Mucosa of stomach (tissue), 1 donor: Measurements from ENCODE around the gene POLA1.

Source experiments
- H3K27me3 ChIP-seq: one replicate; pipeline ENCODE4 v1.7.0; 2013; ENCODE audit warnings: mild to moderate bottlenecking, low read length; ENCODE audit not compliant: control insufficient read depth, insufficient read depth
- H3K36me3 ChIP-seq: one replicate; pipeline ENCODE4 v1.7.0; 2013; ENCODE audit warnings: low read length; ENCODE audit not compliant: control insufficient read depth, insufficient read depth
- H3K4me1 ChIP-seq: one replicate; pipeline ENCODE4 v1.7.0; 2013; ENCODE audit warnings: mild to moderate bottlenecking, low read length; ENCODE audit not compliant: control insufficient read depth, insufficient read depth
- H3K4me3 ChIP-seq: one replicate; pipeline ENCODE4 v1.7.0; 2013; ENCODE audit warnings: low read length
- H3K9ac ChIP-seq: one replicate; pipeline ENCODE4 v1.7.0; 2013; ENCODE audit warnings: mild to moderate bottlenecking, low read length, moderate library complexity
- H3K9me3 ChIP-seq: one replicate; pipeline ENCODE4 v1.7.0; 2013; ENCODE audit warnings: mild to moderate bottlenecking, low read length, moderate library complexity; ENCODE audit not compliant: control insufficient read depth
- donor health status: Pancreatic carcinoma.

Gene POLA1

GRCh38 chrX:25018682-25019081 lies 325.0 kb downstream of the POLA1 start:
- Histone ChIP-seq H3K9ac (no peak overlapping the region), H3K27me3 (peaks cover 91% of the 10 kb centered on the region), H3K9me3 (no peaks in the 10 kb centered on the region), H3K4me1 (peaks cover 10% of the 10 kb centered on the region), H3K4me3 (no peak overlapping the region), H3K36me3 (no peaks in the 10 kb centered on the region)

DNA sequence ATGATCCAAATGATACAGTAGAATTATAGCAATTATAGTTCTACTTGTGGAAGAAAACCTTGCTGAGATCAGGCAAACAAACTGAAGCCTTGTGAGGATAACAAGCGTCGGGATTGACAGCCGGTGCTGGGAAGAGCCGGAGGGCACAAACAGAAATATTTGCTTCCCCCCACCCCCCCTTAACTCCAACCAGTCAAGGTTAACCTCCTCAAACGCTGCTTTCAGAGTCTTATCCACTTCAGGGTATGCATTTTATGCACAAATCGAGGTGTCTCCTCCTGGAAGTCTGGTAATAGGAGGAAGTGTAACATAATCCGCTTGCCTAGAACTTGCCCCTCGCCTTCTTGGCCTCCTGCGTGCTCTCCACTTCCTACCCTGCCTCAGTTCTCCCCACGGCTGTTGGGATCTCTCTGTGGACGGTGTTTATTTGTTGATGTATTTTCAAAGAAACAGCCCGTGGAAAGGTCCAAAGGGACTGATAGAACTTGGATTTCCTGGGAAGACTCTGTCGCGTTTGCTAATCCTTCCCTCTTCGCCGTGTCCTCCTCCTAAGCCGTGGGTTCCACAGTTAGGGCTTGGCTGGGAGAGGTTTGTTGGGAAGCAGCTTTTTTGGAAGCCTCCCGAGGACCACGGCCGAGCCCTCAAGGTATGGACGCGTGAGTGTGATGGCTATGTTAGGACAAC lies 326.1 kb downstream of the POLA1 start:
- Histone ChIP-seq H3K27me3 (peaks cover 89% of the 10 kb centered on the region), H3K4me3 (no peak overlapping the region), H3K9me3 (no peaks in the 10 kb centered on the region), H3K36me3 (no peaks in the 10 kb centered on the region), H3K4me1 (peaks cover 10% of the 10 kb centered on the region), H3K9ac (no peak overlapping the region)

DNA sequence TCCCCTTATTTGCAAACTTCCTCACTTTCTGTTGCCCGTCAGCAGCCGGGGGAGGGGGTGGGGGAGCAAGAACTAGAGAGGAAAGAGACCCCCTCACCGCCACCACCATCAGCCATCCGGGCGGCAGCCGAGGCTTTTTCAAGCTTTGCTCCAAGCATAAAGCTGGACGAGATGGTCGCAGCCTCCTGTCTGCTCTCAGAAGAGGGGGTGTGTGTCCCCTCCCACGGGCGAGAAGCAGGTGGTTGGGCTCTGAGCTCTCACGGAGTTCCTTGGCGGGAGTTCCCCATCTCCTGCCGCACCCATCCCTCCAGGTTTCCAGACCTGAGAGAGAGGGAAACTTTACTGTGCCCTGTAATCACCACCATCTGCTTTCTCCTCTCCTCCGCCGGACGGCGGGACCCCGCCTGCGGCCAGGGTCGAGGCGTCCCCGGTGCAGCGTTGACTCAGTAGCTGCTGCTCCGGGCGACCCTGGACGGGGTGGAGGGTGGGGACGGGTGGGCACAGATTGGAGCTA lies 326.7 kb downstream of the POLA1 start:
- Histone ChIP-seq H3K9me3 (no peaks in the 10 kb centered on the region), H3K27me3 (peaks cover 84% of the 10 kb centered on the region), H3K4me3 (no peak overlapping the region), H3K4me1 (peaks cover 8% of the 10 kb centered on the region), H3K9ac (no peak overlapping the region), H3K36me3 (no peaks in the 10 kb centered on the region)

DNA sequence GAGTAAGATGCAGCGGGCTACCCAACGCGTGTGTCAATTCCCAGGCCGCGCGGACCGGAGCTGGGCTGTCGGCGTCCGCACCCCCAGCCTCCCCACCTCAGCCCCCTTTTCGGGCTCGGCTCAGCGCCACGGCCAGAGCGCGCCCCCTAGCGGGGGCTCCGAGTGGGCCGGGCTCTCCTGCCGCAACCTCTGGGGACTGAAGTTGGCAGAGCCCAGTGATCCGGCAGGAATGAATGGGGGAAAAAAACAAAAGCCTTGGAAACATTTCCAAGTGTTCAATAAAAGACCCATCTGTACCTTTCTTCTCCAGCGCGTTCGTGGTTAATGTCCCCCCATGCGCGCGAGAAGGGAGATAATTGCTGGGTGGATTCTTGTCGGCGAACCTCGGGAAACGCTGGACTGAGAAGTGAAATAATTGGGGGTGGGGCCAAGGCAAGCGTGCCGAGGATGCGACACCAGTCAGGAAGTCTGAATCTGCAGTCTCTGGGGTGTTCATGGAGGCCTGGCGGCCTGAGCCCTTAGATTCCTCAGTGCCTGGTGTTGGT lies 327.3 kb downstream of the POLA1 start:
- H3K9me3 ChIP-seq = no peaks in the 10 kb centered on the region
- no peak overlapping the region for H3K4me3 ChIP-seq
- peaks cover 79% of the 10 kb centered on the region for H3K27me3 ChIP-seq
- H3K4me1 ChIP-seq = peaks cover 4% of the 10 kb centered on the region
- H3K9ac ChIP-seq = no peak overlapping the region
- no peaks in the 10 kb centered on the region for H3K36me3 ChIP-seq

DNA sequence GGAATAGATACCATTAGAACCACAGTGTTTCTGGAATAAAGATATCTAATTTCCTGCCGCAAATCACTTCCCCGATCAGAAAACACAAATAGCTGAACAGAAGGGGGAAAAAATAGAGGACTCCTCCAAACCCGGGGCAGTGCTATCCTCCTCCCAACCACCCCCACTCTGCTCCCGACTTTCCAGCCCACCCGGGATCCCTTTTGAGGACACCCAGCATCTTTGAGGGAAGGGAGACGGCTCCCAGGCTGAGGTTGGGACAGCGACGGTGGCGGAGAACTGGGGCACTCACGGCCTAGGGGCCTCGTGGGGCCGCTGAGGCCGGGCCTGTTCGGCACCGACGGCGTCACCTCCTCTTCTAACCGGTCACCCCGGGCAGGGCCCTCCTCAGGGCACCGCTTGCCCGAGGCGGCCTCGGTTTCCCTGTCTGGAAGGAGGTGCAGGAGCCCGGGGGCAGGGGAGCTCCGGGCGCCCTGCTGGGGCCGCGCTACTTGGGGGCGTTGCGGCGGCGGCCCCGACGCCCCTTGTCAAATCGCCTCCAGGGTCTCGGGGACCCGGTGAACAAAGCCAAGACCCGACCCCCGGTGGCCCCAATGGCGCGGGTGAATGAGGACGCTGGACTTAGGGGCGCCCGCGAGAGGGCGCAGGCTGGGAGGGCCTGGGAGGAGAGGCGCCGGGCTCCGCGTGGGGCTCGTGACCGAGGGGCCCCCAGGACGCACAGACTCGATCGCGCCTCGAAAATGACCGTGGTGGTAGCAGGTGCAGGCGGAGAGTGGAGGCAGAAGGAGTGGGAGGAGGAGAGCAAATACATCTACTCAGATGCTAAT lies 329.0 kb downstream of the POLA1 start:
- Histone ChIP-seq H3K9me3 (no peaks in the 10 kb centered on the region), H3K36me3 (no peaks in the 10 kb centered on the region), H3K9ac (no peak overlapping the region), H3K4me1 (peaks cover 4% of the 10 kb centered on the region), H3K4me3 (no peak overlapping the region), H3K27me3 (peaks cover 61% of the 10 kb centered on the region)

DNA sequence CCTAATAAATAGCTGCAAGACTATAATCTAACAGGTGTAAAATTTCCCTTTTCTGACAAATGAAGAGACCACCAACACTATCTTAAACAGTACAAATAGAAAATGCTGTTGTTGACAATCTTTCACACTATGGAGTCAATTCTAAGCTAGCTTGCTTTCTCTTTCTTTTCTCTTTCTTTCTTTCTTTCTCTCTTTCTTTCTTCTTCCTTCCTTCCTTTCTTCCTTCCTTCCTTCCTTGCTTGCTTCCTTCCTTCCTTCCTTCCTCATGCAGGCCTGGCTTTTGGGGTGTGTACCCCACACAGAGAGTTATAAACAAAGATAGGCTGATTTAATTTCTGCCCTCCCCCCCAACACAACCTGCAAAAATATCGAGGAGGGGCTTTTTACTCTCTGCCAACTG lies 330.2 kb downstream of the POLA1 start:
- Histone ChIP-seq H3K4me1 (peaks cover 4% of the 10 kb centered on the region), H3K9ac (no peak overlapping the region), H3K9me3 (no peaks in the 10 kb centered on the region), H3K36me3 (no peaks in the 10 kb centered on the region), H3K4me3 (no peak overlapping the region), H3K27me3 (peaks cover 53% of the 10 kb centered on the region)

DNA sequence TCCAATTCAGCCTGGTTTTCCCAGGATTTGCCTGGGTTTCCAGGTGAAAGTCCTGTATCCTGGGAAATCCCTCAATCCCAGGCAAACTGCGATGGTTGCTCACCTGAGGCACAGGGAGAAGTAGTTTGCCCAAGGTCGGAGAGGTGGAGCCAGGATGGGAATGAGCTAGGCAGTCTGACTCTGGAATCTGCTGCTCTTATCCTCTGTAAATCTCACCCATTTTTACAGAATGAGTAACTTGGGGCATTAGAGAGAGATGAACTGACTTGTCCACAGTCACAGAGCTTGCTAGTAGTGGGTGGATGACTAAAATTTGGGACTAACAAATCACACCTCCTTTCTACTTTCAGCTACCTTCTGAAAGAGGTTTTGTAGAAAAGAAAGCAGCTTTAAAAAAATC lies 331.9 kb downstream of the POLA1 start:
- Histone ChIP-seq H3K36me3 (no peaks in the 10 kb centered on the region), H3K9ac (no peak overlapping the region), H3K4me1 (peaks cover 4% of the 10 kb centered on the region), H3K9me3 (no peaks in the 10 kb centered on the region), H3K27me3 (peaks cover 36% of the 10 kb centered on the region), H3K4me3 (no peak overlapping the region)

GRCh38 chrX:25026576-25026975 lies 332.9 kb downstream of the POLA1 start:
- no peaks in the 10 kb centered on the region for H3K9me3 ChIP-seq
- H3K4me3 ChIP-seq = no peak overlapping the region
- H3K36me3 ChIP-seq = no peaks in the 10 kb centered on the region
- H3K27me3 ChIP-seq = peaks cover 27% of the 10 kb centered on the region
- H3K9ac ChIP-seq = no peak overlapping the region
- no peaks in the 10 kb centered on the region for H3K4me1 ChIP-seq

GRCh38 chrX:25028726-25029125 lies 335.0 kb downstream of the POLA1 start:
- Histone ChIP-seq H3K9me3 (no peaks in the 10 kb centered on the region), H3K4me3 (no peak overlapping the region), H3K27me3 (peaks cover 6% of the 10 kb centered on the region), H3K36me3 (no peaks in the 10 kb centered on the region), H3K9ac (no peak overlapping the region), H3K4me1 (no peaks in the 10 kb centered on the region)

DNA sequence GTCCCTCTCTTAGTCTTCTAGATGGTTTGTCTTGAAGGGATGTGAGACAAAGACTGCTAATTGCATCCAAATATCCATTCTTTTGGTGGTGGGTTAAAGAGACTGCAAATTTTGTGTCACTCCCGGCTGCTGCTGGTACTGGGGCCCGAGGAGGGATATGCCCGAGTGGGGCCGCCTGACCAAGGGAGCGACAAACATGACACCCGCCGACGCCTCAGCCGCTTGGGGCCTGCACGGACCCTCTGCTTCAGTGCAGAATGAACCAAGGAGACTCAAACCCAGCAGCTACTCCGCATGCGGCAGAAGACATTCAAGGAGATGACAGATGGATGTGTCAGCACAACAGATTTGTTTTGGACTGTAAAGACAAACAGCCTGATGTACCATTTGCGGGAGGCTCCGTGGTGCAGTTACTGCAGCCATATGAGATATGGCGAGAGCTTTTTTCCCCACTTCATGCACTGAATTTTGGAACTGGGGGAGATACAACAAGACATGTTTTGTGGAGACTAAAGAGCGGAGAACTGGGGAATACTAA lies 335.6 kb downstream of the POLA1 start:
- no peaks in the 10 kb centered on the region for H3K36me3 ChIP-seq
- H3K27me3 ChIP-seq = peaks cover 2% of the 10 kb centered on the region
- H3K9ac ChIP-seq = no peak overlapping the region
- no peaks in the 10 kb centered on the region for H3K4me1 ChIP-seq
- H3K4me3 ChIP-seq = no peak overlapping the region
- no peaks in the 10 kb centered on the region for H3K9me3 ChIP-seq

DNA sequence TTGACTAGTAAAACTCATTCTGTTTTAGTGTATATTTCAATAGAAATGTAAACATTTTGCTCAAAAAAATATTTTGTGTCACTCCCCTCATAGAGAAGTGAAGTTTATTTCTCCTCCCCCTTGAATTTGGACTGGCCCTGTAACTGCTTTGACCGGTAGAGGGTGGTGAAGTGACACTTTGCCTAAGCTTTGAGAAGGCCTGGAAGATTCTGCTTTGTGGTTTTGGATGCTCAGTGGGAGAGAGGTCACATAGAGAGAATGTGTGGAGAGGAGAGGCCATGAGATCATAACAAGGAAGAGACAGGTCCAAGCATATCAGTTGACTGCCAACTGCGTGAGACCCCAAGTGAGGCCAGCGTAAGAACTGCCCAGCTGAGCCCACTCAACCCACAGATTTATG lies 341.2 kb downstream of the POLA1 start:
- H3K27me3 ChIP-seq = no peaks in the 10 kb centered on the region
- H3K4me3 ChIP-seq = no peak overlapping the region
- no peaks in the 10 kb centered on the region for H3K9me3 ChIP-seq
- H3K4me1 ChIP-seq = no peaks in the 10 kb centered on the region
- H3K9ac ChIP-seq = no peak overlapping the region
- no peaks in the 10 kb centered on the region for H3K36me3 ChIP-seq

DNA sequence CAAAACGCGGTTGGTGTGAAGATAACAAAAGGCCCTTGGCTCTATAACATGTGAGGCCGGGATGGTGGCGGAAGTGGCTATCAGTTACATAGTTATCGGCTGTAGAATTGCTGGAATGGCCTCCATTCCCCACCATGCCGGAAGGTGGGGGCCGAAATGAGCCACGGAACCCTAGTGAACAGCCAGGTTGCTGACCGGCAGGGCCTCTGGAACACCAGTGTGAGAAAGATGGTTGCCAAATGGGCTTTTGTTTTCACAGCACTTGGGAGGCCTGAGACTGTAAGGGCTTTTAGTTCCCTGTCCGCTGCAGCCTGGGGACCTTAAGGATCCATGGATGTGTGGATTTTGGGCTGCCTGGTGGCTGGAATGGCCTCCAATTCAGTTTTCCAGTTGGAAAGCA lies 345.3 kb downstream of the POLA1 start:
- Histone ChIP-seq H3K36me3 (no peaks in the 10 kb centered on the region), H3K4me3 (no peak overlapping the region), H3K4me1 (no peaks in the 10 kb centered on the region), H3K9ac (no peak overlapping the region), H3K9me3 (no peaks in the 10 kb centered on the region), H3K27me3 (no peaks in the 10 kb centered on the region)
